Transverse colon (tissue), 3 donors: ENCODE results near the gene PAPSS1.

Experiments
- CTCF ChIP-seq, 5 experiments: fragments of 200-600 bp in 3 of 5; fragments of 450-650 bp in 2 of 5; sonication (generic) in 3 of 5; IDR thresholded peaks; 1 replicate in 2 of 5; 2 replicates in 3 of 5; pipeline ENCODE4 v1.5.1; 2016 to 2017; ENCODE audit warnings: antibody characterized with exemption in 5 of 5, inconsistent platforms in 3 of 5, mild to moderate bottlenecking in 2 of 5, moderate library complexity in 1 of 5
- POLR2A ChIP-seq: fragments of 450-650 bp; IDR thresholded peaks from one replicate; pipeline ENCODE4 v1.6.1; 2016; ENCODE audit warnings: antibody characterized with exemption, mild to moderate bottlenecking, moderate library complexity

DNA sequence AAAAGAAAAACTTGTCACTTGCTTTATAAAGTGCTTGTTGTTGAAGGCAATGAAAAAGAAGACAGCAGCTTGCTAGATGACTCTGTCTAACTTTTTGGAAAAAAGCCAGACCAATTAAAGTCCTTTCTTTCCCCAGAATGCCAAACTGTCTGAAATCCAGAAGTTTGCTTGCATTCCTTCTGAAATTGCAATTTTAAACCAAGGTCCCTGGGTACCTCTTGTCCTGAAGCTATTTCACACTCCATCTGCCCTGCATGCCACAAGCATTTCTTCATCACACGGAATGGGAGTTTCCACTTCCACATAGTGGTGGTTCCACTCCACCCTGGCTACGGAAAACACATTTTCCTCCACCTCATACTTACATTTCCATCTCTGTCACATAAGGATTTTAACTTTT is 101.0 kb downstream of the PAPSS1 start:
- TF ChIP-seq CTCF (IDR thresholded peaks at IDR 0.05) (no peak), POLR2A (no peak)
